HG02759 (cell line): ENCODE measurements around the gene PHAX.
A peak's percentile ranks its signal among the peaks of the same experiment; 100 is the strongest.
"Not testable (repeated sequence)": the region's sequence is repeated elsewhere in the genome, so short reads cannot be mapped to it uniquely, and the experiment has no call there.

ENCODE experiments used
- ATAC-seq: cut with Tn5 transposase; IDR thresholded peaks from one replicate; pipeline ENCODE4 v1.9.1; 2021; ENCODE audit warnings: mild to moderate bottlenecking, moderate library complexity; ENCODE audit not compliant: unreplicated experiment

Gene PHAX

GRCh38 chr5:126656401-126657007 lies 55.8 kb downstream of the PHAX start:
- no peak for ATAC-seq

- ATAC-seq: no peak
Measured at GRCh38 chr5:126658561-126658960, 57.8 kb downstream of the PHAX start.

- ATAC-seq: peak; percentile 66
Measured at GRCh38 chr5:126659805-126660482, 59.2 kb downstream of the PHAX start.

GRCh38 chr5:126664586-126664985 lies 63.8 kb downstream of the PHAX start:
- ATAC-seq: no peak

GRCh38 chr5:126670109-126670508 lies 69.4 kb downstream of the PHAX start:
- ATAC-seq: not testable (repeated sequence)

- not testable (repeated sequence) for ATAC-seq
Measured at GRCh38 chr5:126671681-126672080, 70.9 kb downstream of the PHAX start.

GRCh38 chr5:126673477-126673876 lies 72.7 kb downstream of the PHAX start:
- no peak for ATAC-seq

GRCh38 chr5:126674145-126674544 lies 73.4 kb downstream of the PHAX start:
- ATAC-seq: no peak

GRCh38 chr5:126675338-126675737 lies 74.6 kb downstream of the PHAX start:
- ATAC-seq: no peak

- ATAC-seq: peak; percentile 62
Measured at GRCh38 chr5:126676195-126676624, 75.5 kb downstream of the PHAX start.
